Breast epithelium (tissue), 3 donors: ENCODE data around the gene CDH10.

Experiments
- CTCF ChIP-seq, 3 donors: fragments of 450-650 bp; IDR thresholded peaks; one replicate each; pipeline ENCODE4 v1.5.1; 2016 to 2017; ENCODE audit warnings: antibody characterized with exemption in 3 of 3, mild to moderate bottlenecking in 3 of 3, moderate library complexity in 3 of 3
- POLR2AphosphoS5 ChIP-seq, 3 donors: sonication (generic); formaldehyde crosslinking; IDR thresholded peaks; one replicate each; pipeline ENCODE4 v1.6.1; 2017; ENCODE audit warnings: antibody characterized with exemption in 3 of 3

DNA sequence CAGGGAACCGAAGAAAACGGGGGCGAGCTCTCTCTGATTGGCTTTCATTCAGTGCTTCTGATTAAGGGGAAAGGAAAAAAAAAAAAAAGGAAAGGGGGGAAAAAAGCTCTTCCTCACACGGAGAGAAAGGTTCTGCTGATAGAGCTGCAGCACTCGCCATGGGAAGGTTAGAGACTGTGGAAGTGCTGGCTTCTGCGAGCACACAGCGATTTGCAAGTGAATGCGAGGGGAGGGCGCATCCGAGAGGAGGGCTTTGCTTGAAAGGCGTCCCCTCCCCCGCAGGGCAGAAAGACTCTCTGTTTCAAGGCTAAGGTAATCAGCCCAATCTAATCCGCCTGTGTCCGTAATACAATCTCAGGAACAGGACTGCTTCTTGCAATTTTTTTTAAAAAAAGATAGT is at the start of gene CDH10:
- TF ChIP-seq CTCF (IDR thresholded peaks at IDR 0.05) = no peak
- no peak for TF ChIP-seq POLR2AphosphoS5 (IDR thresholded peaks at IDR 0.05)
